Measurements from ENCODE around the gene KIAA0753.

- TF ChIP-seq POLR2AphosphoS5 (IDR thresholded peaks at IDR 0.05; ENCODE audit: low read depth, low read length) = no peak
- no peak for TF ChIP-seq CTCF (IDR thresholded peaks at IDR 0.05)
These were observed 64.3 kb downstream of the KIAA0753 start for GRCh38 chr17:6576038-6576785.

Measured in Panc1 (cell line).